ENCODE data around the gene TOM1L1.

DNA sequence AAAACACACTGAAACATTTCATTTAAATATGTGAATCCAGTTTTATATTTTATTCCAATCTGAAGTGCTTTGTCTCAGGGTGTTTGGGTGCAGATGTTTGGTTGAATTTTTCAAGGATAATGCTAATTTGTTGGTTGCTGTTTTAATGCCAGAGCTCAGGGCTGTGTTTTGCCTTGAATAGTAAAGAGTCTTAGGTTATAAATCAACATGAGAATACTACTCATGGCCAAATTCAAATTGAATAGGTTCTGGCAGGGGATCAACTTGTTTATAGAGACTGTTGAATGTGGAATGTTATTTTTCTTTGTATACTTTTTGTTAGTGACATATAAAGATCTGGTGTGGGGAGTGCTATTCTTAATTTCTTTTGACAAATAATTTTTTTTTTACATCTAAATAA is 18.8 kb downstream of the TOM1L1 start:
- TF ChIP-seq, protein P1, sequence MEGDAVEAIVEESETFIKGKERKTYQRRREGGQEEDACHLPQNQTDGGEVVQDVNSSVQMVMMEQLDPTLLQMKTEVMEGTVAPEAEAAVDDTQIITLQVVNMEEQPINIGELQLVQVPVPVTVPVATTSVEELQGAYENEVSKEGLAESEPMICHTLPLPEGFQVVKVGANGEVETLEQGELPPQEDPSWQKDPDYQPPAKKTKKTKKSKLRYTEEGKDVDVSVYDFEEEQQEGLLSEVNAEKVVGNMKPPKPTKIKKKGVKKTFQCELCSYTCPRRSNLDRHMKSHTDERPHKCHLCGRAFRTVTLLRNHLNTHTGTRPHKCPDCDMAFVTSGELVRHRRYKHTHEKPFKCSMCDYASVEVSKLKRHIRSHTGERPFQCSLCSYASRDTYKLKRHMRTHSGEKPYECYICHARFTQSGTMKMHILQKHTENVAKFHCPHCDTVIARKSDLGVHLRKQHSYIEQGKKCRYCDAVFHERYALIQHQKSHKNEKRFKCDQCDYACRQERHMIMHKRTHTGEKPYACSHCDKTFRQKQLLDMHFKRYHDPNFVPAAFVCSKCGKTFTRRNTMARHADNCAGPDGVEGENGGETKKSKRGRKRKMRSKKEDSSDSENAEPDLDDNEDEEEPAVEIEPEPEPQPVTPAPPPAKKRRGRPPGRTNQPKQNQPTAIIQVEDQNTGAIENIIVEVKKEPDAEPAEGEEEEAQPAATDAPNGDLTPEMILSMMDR (IDR thresholded peaks at IDR 0.05), result no peak
- no peak for TF ChIP-seq POLR2A (IDR thresholded peaks at IDR 0.05)

Data from gastroesophageal sphincter (tissue), 3 donors.